ENCODE measurements around the gene OR52E6.

Gene OR52E6

DNA sequence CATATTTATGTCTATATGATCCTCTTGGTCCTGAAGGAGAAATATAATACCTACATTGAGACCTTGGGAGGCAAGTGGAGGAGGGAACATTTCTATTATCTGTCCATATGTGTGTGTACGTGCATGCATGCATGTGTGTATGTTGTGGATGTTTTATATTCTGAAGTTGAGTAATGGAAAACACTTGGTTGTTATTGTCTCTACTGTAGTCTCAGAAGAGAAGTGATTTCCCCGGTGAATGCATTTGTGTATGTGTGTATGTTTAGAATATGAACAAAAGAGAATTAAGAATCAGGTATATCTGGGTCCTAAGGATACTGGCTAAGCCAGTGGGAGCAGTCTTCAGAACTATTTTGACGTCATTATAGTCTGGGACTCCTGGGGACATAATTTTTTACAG, 50.5 kb downstream of the OR52E6 start, which contains the start of gene OR52N1:
Gene OR52N1 (minus strand): TSS at position 101 of the 400 bp plus-strand sequence. CDS start 2,449 bp downstream, outside the sequence.
- H3K36me3 ChIP-seq (ENCODE audit: control insufficient read depth, insufficient read depth, low read length): no peaks in the 10 kb centered on the region
- TF ChIP-seq, protein P1, sequence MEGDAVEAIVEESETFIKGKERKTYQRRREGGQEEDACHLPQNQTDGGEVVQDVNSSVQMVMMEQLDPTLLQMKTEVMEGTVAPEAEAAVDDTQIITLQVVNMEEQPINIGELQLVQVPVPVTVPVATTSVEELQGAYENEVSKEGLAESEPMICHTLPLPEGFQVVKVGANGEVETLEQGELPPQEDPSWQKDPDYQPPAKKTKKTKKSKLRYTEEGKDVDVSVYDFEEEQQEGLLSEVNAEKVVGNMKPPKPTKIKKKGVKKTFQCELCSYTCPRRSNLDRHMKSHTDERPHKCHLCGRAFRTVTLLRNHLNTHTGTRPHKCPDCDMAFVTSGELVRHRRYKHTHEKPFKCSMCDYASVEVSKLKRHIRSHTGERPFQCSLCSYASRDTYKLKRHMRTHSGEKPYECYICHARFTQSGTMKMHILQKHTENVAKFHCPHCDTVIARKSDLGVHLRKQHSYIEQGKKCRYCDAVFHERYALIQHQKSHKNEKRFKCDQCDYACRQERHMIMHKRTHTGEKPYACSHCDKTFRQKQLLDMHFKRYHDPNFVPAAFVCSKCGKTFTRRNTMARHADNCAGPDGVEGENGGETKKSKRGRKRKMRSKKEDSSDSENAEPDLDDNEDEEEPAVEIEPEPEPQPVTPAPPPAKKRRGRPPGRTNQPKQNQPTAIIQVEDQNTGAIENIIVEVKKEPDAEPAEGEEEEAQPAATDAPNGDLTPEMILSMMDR (IDR thresholded peaks at IDR 0.05): no peak
- no peak within 1 kb of the TSS for H3K4me2 ChIP-seq (ENCODE audit: low read length)
- H2AFZ ChIP-seq: no peak within 1 kb of the TSS
- H3K27ac ChIP-seq: no peak within 1 kb of the TSS
- H3K4me3 ChIP-seq (ENCODE audit: low read depth, low read length): no peak within 1 kb of the TSS
- no peaks in the 10 kb centered on the region for H3K4me1 ChIP-seq
- H3K27me3 ChIP-seq (ENCODE audit: control insufficient read depth, insufficient read depth, low read length): no peaks in the 10 kb centered on the region
- no peaks in the 10 kb centered on the region for H3K9me3 ChIP-seq (ENCODE audit: control insufficient read depth, low read length)
- no peak within 1 kb of the TSS for H3K9ac ChIP-seq
- no peaks in the 10 kb centered on the region for H3K79me2 ChIP-seq

Data from parathyroid adenoma (tissue), 2 donors.